Stimulated activated CD8-positive, alpha-beta memory T cell treated with anti-CD3 and anti-CD28 coated beads, Interleukin-15, amount 100 ng/mL, for 4 hours (primary cell): ENCODE measurements around the gene GUCY2F.

ENCODE experiments used
- DNase-seq, 2 donors: peaks; one replicate each; pipeline ENCODE4 v3.0.0-alpha.2; 2020; ENCODE audit warnings: low read depth in 2 of 2

Gene GUCY2F

GRCh38 chrX:109343671-109344070 is 138.2 kb downstream of the GUCY2F start:
- DNase-seq, result no peak

DNA sequence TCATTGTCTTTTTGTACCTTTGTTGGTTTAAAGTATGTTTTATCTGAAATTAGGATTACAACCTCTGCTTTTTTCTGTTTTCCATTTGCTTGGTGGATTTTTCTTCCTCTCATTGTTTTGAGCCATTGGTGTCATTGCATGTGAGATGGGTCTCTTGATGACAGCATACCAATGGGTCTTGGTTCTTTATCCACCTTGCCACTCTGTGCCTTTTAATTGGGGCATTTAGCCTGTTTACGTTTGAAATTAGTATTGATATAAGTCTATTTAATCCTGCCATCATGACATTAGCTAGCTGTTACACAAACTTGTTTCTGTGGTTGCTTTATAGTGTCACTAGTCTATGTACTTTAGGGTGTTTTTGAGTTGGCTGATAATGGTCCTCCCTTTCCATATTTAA is 145.7 kb downstream of the GUCY2F start:
- no peak for DNase-seq

- no peak for DNase-seq
Measured at GRCh38 chrX:109327251-109327650, 154.6 kb downstream of the GUCY2F start.
